Measurements from ENCODE around the gene RFESD. TPM values are rescaled to one million over a fixed set of nuclear protein-coding genes. Genes with fewer than 3 reads are reported as not detected.

RFESD gene
- total RNA-seq, 1 donor, result 4.7 TPM

- no peak overlapping the region for H3K4me3 ChIP-seq (ENCODE audit: low read depth, low read length)
- no peak for DNase-seq (ENCODE audit: low read depth)
- TF ChIP-seq CTCF (IDR thresholded peaks at IDR 0.05; ENCODE audit: insufficient read depth, low read length), result no peak
Measured at GRCh38 chr5:95707055-95707454, 60.5 kb downstream of the RFESD start.

Other genes starting within 250 kb of the RFESD start
- gene SKIC3, start 91.8 kb upstream of the RFESD start, total RNA-seq (ENCODE audit: low replicate concordance), result 146 and 163 TPM in 2 replicates
- 8.6 and 19.0 TPM in 2 replicates for gene ARSK, start 91.7 kb upstream of the RFESD start, total RNA-seq (ENCODE audit: low replicate concordance)
- gene GPR150, start 26.7 kb upstream of the RFESD start, total RNA-seq (ENCODE audit: low replicate concordance), result 0.27 and 0.98 TPM in 2 replicates
- gene SPATA9, start 36.2 kb downstream of the RFESD start, total RNA-seq (ENCODE audit: low replicate concordance), result 0.54 TPM in 1 of 2 replicates, not detected in the other
- 82.2 and 86.9 TPM in 2 replicates for gene RHOBTB3, start 84.6 kb downstream of the RFESD start, total RNA-seq (ENCODE audit: low replicate concordance)
- 13.3 and 31.6 TPM in 2 replicates for gene GLRX, start 175.9 kb downstream of the RFESD start, total RNA-seq (ENCODE audit: low replicate concordance)